OCI-LY7 (cell line): ENCODE data around the gene MARVELD2. TPM values are rescaled to one million over a fixed set of nuclear protein-coding genes. Genes with fewer than 3 reads are reported as not detected.
A peak's percentile ranks its signal among the peaks of the same experiment; 100 is the strongest.

ENCODE experiments used
- BruUV-seq: library from RNA; stranded (reverse); fragments of 400-500 nt; replicated peaks from 2 replicates; lab custom pipeline; 2021; lab: Mats Ljungman, UMichigan
- CTCF ChIA-PET: fragments of 300-600 bp; sonication (Branson Sonifier 250); formaldehyde crosslinking; loops from one replicate; lab custom pipeline; 2022; ENCODE audit warnings: antibody characterized with exemption; ENCODE audit not compliant: unreplicated experiment; lab: Charles Lee
- POLR2A ChIA-PET: fragments of 300-600 bp; sonication (Branson Sonifier 250); formaldehyde crosslinking; loops from one replicate; lab custom pipeline; 2022; ENCODE audit warnings: antibody characterized with exemption; lab: Charles Lee
- DNase-seq: peaks from one replicate; pipeline ENCODE4 v3.0.0-alpha.2; 2015; ENCODE audit warnings: low spot score
- H2AFZ ChIP-seq: fragments of 200-600 bp; sonication (generic), shearing (Covaris generic); 2 replicates; pipeline ENCODE4 v1.6.1; 2014; ENCODE audit warnings: mild to moderate bottlenecking, antibody characterized with exemption, low read length, moderate library complexity
- H3K27ac ChIP-seq: fragments of 200-600 bp; sonication (generic); 2 replicates; pipeline ENCODE4 v1.5.1; 2014; ENCODE audit warnings: mixed run types, low read depth, mild to moderate bottlenecking, moderate library complexity, low read length, inconsistent platforms; ENCODE audit not compliant: poor library complexity, severe bottlenecking
- H3K36me3 ChIP-seq: fragments of 200-600 bp; sonication (generic); 2 replicates; pipeline ENCODE4 v1.6.1; 2014; ENCODE audit warnings: mild to moderate bottlenecking, antibody characterized with exemption, low read length, moderate library complexity, mixed read lengths; ENCODE audit not compliant: insufficient read depth
- H3K4me1 ChIP-seq: fragments of 200-600 bp; sonication (generic); 2 replicates; pipeline ENCODE4 v1.5.1; 2014; ENCODE audit warnings: mild to moderate bottlenecking, low read length; ENCODE audit not compliant: insufficient read depth, poor library complexity, severe bottlenecking
- H3K4me2 ChIP-seq: fragments of 200-600 bp; sonication (generic); 2 replicates; pipeline ENCODE4 v1.6.1; 2014; ENCODE audit warnings: mild to moderate bottlenecking, low read length
- H3K4me3 ChIP-seq: fragments of 200-600 bp; sonication (generic); 2 replicates; pipeline ENCODE4 v1.5.1; 2014; ENCODE audit warnings: mild to moderate bottlenecking, low read depth, low read length; ENCODE audit not compliant: poor library complexity, severe bottlenecking
- H3K79me2 ChIP-seq: fragments of 200-600 bp; sonication (generic); 2 replicates; pipeline ENCODE4 v1.6.1; 2016; ENCODE audit warnings: low read depth, mild to moderate bottlenecking, low read length, moderate library complexity, mixed read lengths; ENCODE audit not compliant: insufficient read depth
- H3K9me2 ChIP-seq: fragments of 200-600 bp; sonication (generic); 2 replicates; pipeline ENCODE4 v1.6.1; 2016; ENCODE audit warnings: mild to moderate bottlenecking, low read length, mixed read lengths; ENCODE audit not compliant: insufficient read depth
- H3K9me3 ChIP-seq: fragments of 200-600 bp; sonication (generic); 2 replicates; pipeline ENCODE4 v1.6.1; 2014; ENCODE audit warnings: mild to moderate bottlenecking, mixed run types, low read length, mixed read lengths
- H4K20me1 ChIP-seq: fragments of 200-600 bp; sonication (generic); 2 replicates; pipeline ENCODE4 v1.6.1; 2014; ENCODE audit warnings: mild to moderate bottlenecking, antibody characterized with exemption, low read length, moderate library complexity, mixed read lengths; ENCODE audit not compliant: insufficient read depth
- EZH2phosphoT487 ChIP-seq: fragments of 200-600 bp; sonication (generic); IDR thresholded peaks from 2 replicates; pipeline ENCODE4 v1.6.1; 2018; ENCODE audit warnings: low read depth, borderline replicate concordance, mild to moderate bottlenecking, mixed run types, antibody characterized with exemption, low read length, moderate library complexity, mixed read lengths
- intact Hi-C: fragments of 100-400 bp; cut with micrococcal nuclease; formaldehyde crosslinking; loops from one replicate; pipeline ENCODE4 v1.10.0; 2022; ENCODE audit not compliant: unreplicated experiment
- total RNA-seq, 2 experiments: library from RNA; depleted of rRNA in 1 of 2; stranded (reverse); fragments of >200 nt in 1 of 2; shearing (Covaris generic) in 1 of 2; gene quantifications; 2 replicates each; pipeline ENCODE4 v1.2.3, GENCODE V29; 2014 to 2022
- TF ChIP-seq, protein P1 (sequence below): fragments of 200-600 bp; sonication (generic); conservative IDR thresholded peaks from 2 replicates; pipeline ENCODE4 v1.5.1; 2014; ENCODE audit warnings: mild to moderate bottlenecking, antibody characterized with exemption, low read length, moderate library complexity, mixed read lengths

MARVELD2 gene
- total RNA-seq, 2 experiments from 2014 or later = 0.57 to 1.2 TPM

DNA sequence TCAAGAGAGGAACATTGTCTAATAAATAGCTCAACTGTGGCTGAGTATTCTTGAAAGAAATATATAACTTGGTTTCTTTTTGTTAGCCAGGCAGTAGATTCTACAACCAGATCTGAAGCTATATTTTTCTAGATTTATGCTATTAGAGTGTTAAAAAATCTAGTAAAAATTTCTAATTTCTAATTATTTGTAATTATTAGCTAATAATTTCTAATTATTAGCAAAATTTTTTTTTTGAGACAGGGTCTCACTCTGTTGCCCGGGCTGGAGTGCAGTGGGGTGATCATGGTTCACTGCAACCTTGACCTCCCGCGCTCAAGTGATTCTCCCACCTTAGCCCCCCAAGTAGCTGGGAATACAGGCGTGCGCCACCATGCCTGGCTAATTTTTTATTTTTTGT is 42.5 kb upstream of the MARVELD2 start:
- Histone ChIP-seq H3K4me3 (peak overlapping the region; percentile 84), H3K4me1 (peaks cover 56% of the 10 kb centered on the region), H3K9me2 (no peaks in the 10 kb centered on the region), H3K4me2 (peak overlapping the region; percentile 90), H3K9me3 (no peaks in the 10 kb centered on the region), H3K36me3 (peaks cover 55% of the 10 kb centered on the region), H3K79me2 (peaks cover 83% of the 10 kb centered on the region), H4K20me1 (peaks cover 12% of the 10 kb centered on the region), H3K27ac (peak overlapping the region; percentile 88), H2AFZ (no peak overlapping the region)
- no TSS peak for BruUV-seq
- intact Hi-C loops = loop anchor here (5.0 kb wide), 1 partner anchor 205 kb away; the partner anchor contains the start of gene CCNB1
- no peak for DNase-seq
- ChIA-PET CTCF (interaction anchor here (1.1 kb wide), 1 partner anchor 279 kb away, joined by 3 read pairs; no protein-coding TSS in a partner anchor), POLR2A (interaction anchor here (0.7 to 2.1 kb wide), 15 partner anchors 8 to 278 kb away, joined by 3 to 10 read pairs (median 5); partner anchors contain the start of genes CCNB1, CENPH and SLC30A5)
- TF ChIP-seq, protein P1, sequence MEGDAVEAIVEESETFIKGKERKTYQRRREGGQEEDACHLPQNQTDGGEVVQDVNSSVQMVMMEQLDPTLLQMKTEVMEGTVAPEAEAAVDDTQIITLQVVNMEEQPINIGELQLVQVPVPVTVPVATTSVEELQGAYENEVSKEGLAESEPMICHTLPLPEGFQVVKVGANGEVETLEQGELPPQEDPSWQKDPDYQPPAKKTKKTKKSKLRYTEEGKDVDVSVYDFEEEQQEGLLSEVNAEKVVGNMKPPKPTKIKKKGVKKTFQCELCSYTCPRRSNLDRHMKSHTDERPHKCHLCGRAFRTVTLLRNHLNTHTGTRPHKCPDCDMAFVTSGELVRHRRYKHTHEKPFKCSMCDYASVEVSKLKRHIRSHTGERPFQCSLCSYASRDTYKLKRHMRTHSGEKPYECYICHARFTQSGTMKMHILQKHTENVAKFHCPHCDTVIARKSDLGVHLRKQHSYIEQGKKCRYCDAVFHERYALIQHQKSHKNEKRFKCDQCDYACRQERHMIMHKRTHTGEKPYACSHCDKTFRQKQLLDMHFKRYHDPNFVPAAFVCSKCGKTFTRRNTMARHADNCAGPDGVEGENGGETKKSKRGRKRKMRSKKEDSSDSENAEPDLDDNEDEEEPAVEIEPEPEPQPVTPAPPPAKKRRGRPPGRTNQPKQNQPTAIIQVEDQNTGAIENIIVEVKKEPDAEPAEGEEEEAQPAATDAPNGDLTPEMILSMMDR = no peak
- no peak for TF ChIP-seq EZH2phosphoT487

DNA sequence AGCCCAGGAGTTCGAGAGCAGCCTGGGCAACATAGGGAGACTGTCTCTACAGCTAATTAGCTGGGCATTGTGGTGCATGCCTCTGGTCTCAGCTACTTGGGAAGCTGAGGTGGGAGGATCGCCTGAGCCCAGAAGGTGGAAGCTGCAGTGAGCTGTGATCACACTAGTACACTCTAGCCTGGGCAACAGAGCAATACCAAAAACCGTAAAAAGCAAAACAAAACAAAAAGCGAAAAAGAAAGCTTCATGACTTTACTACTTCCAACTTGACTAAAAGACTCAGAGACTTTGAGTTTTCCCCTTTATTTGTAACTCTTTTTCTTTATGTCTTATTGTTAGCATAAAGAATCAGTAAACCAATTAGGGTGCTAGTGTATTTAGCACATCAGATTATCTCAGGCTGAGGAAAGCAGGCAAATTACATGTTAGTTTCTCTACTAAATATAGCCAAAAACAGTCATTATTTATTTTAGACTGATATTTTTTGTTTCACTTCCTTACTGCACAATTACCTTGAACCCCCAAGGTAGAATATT is 39.9 kb upstream of the MARVELD2 start:
- ChIA-PET POLR2A (interaction anchor here (0.5 to 1.3 kb wide), 5 partner anchors 16 to 185 kb away, joined by 3 to 6 read pairs (median 4); partner anchors contain the start of gene CENPH), CTCF (no interaction called here)
- no peaks in the 10 kb centered on the region for H3K9me3 ChIP-seq
- H3K4me1 ChIP-seq = peaks cover 49% of the 10 kb centered on the region
- no peaks in the 10 kb centered on the region for H4K20me1 ChIP-seq
- no TSS peak for BruUV-seq
- H3K4me3 ChIP-seq = peak overlapping the region; percentile 59
- no peak for TF ChIP-seq EZH2phosphoT487
- TF ChIP-seq, protein P1 = no peak
- H3K79me2 ChIP-seq = peaks cover 73% of the 10 kb centered on the region
- peaks cover 62% of the 10 kb centered on the region for H3K36me3 ChIP-seq
- H3K9me2 ChIP-seq = no peaks in the 10 kb centered on the region
- intact Hi-C loops = loop anchor here (5.0 kb wide), 1 partner anchor 208 kb away; the partner anchor contains the start of gene CCNB1
- H2AFZ ChIP-seq = peak overlapping the region; percentile 11; the same call in 1 of the 2 replicates
- H3K4me2 ChIP-seq = peak overlapping the region; percentile 81
- peak overlapping the region; percentile 88 for H3K27ac ChIP-seq
- DNase-seq = peak; percentile 48

DNA sequence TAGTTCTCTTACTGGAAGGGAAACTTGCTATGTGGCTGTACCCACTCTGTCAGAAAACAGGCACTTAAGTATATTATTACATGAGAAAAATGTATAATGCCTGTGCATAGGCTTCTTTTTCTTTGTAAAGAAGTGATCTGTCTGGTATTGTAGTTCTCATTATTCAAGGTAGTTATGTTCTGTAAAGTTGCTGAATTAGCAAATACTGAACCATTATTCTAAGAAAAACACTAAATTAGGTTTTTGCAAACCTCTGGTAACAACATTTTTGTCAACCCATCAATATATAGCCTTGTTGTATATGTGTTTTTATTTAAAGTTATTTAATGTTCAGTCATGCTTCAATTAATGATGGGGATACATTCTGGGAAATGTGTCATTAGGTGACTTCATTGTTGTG is 36.5 kb upstream of the MARVELD2 start:
- ChIA-PET POLR2A (interaction anchor here (0.7 to 1.2 kb wide), 2 partner anchors 8 to 45 kb away, joined by 3 read pairs; partner anchors contain the start of gene RAD17), CTCF (no interaction called here)
- peak overlapping the region; percentile 20 for H3K27ac ChIP-seq
- H3K9me3 ChIP-seq = no peaks in the 10 kb centered on the region
- no peak overlapping the region for H2AFZ ChIP-seq
- H4K20me1 ChIP-seq = no peaks in the 10 kb centered on the region
- H3K79me2 ChIP-seq = peaks cover 39% of the 10 kb centered on the region
- TF ChIP-seq EZH2phosphoT487 = no peak
- TF ChIP-seq, protein P1 = no peak
- no peak for DNase-seq
- H3K36me3 ChIP-seq = peaks cover 86% of the 10 kb centered on the region
- H3K4me1 ChIP-seq = peaks cover 37% of the 10 kb centered on the region
- no peaks in the 10 kb centered on the region for H3K9me2 ChIP-seq
- no TSS peak for BruUV-seq
- intact Hi-C loops = no loop called here
- H3K4me2 ChIP-seq = no peak overlapping the region
- no peak overlapping the region for H3K4me3 ChIP-seq
